HG03342 (cell line): Measurements from ENCODE around the gene POLR3C.
"Not testable (repeated sequence)": the region's sequence is repeated elsewhere in the genome, so short reads cannot be mapped to it uniquely, and the experiment has no call there.

ENCODE experiments used
- ATAC-seq: cut with Tn5 transposase; IDR thresholded peaks from one replicate; pipeline ENCODE4 v1.9.1; 2021; ENCODE audit warnings: mild to moderate bottlenecking, moderate library complexity; ENCODE audit not compliant: unreplicated experiment

Gene POLR3C

GRCh38 chr1:145823565-145824498 lies at the start of gene POLR3C, which contains the start of gene RNF115:
POLR3C (plus strand) TSS chr1:145824200; CDS start chr1:145825777, 1,577 bp downstream.
RNF115 (minus strand) TSS chr1:145824095; CDS start chr1:145823873, 222 bp downstream.
- ATAC-seq = peak; percentile 84

- no peak for ATAC-seq
Observed at GRCh38 chr1:145777357-145778145, 46.4 kb upstream of the POLR3C start.

GRCh38 chr1:145778146-145778540 lies 45.9 kb upstream of the POLR3C start:
- ATAC-seq = no peak

- no peak for ATAC-seq
Observed at GRCh38 chr1:145782272-145783099, 41.5 kb upstream of the POLR3C start.

- ATAC-seq = no peak
Observed at GRCh38 chr1:145784409-145784808, 39.6 kb upstream of the POLR3C start.

GRCh38 chr1:145785547-145785946 lies 38.5 kb upstream of the POLR3C start:
- ATAC-seq = no peak

GRCh38 chr1:145786271-145786670 lies 37.7 kb upstream of the POLR3C start:
- ATAC-seq = no peak

GRCh38 chr1:145788580-145788979 lies 35.4 kb upstream of the POLR3C start:
- ATAC-seq = no peak

- ATAC-seq = not testable (repeated sequence)
Observed at GRCh38 chr1:145791860-145792259, 32.1 kb upstream of the POLR3C start.

- ATAC-seq = no peak
Observed at GRCh38 chr1:145792484-145792883, 31.5 kb upstream of the POLR3C start.

GRCh38 chr1:145795257-145795881 lies 28.6 kb upstream of the POLR3C start:
- no peak for ATAC-seq

- no peak for ATAC-seq
Observed at GRCh38 chr1:145796753-145797152, 27.2 kb upstream of the POLR3C start.

GRCh38 chr1:145799806-145800205 lies 24.2 kb upstream of the POLR3C start:
- no peak for ATAC-seq

GRCh38 chr1:145804235-145805045 lies 19.6 kb upstream of the POLR3C start:
- no peak for ATAC-seq

- ATAC-seq = no peak
Observed at GRCh38 chr1:145805057-145805456, 18.9 kb upstream of the POLR3C start.

- ATAC-seq = no peak
Observed at GRCh38 chr1:145806408-145806807, 17.6 kb upstream of the POLR3C start.

- ATAC-seq = no peak
Observed at GRCh38 chr1:145806844-145807243, 17.2 kb upstream of the POLR3C start.

- not testable (repeated sequence) for ATAC-seq
Observed at GRCh38 chr1:145812977-145813810, 10.8 kb upstream of the POLR3C start.

GRCh38 chr1:145818095-145818494 lies 5.9 kb upstream of the POLR3C start:
- ATAC-seq = not testable (repeated sequence)
